K562 (cell line): Measurements from ENCODE around the gene KMT2C. TPM values are rescaled to one million over a fixed set of nuclear protein-coding genes. Genes with fewer than 3 reads are reported as not detected.

ENCODE experiments used
- CBFA2T2 ChIP-seq: fragments of 450-650 bp; conservative IDR thresholded peaks from 2 replicates; pipeline ENCODE4 v1.6.1; 2017; ENCODE audit warnings: mild to moderate bottlenecking
- ESRRA ChIP-seq: fragments of 450-650 bp; IDR thresholded peaks from 2 replicates; pipeline ENCODE4 v1.6.1; 2014; ENCODE audit warnings: low read depth, mild to moderate bottlenecking, moderate library complexity, borderline replicate concordance
- GATAD2A ChIP-seq: fragments of 450-650 bp; IDR thresholded peaks from 2 replicates; pipeline ENCODE4 v1.6.1; 2017
- KLF16 ChIP-seq: IDR thresholded peaks from 2 replicates; pipeline ENCODE4 v1.6.1; 2016; ENCODE audit warnings: antibody characterized with exemption
- POLR2AphosphoS2 ChIP-seq: IDR thresholded peaks from 2 replicates; pipeline ENCODE4 v1.6.1; 2012; ENCODE audit warnings: low read length, improper control_type of control experiment
- RNF2 ChIP-seq: sonication (generic); IDR thresholded peaks from 2 replicates; pipeline ENCODE4 v1.6.1; 2016
- ZFPM2 ChIP-seq: fragments of 250-450 bp; sonication (Bioruptor Pico); IDR thresholded peaks from 2 replicates; pipeline ENCODE4 v1.5.1; 2022; ENCODE audit warnings: mild to moderate bottlenecking
- ZNF184 ChIP-seq: sonication (generic); formaldehyde crosslinking; IDR thresholded peaks from 2 replicates; pipeline ENCODE4 v1.5.0; 2020; ENCODE audit warnings: missing genetic modification reagents
- ZNF24 ChIP-seq: fragments of 450-650 bp; IDR thresholded peaks from 2 replicates; pipeline ENCODE4 v1.6.1; 2016
- ZNF589 ChIP-seq: fragments of 200-800 bp; sonication (Bioruptor generic); IDR thresholded peaks from 2 replicates; pipeline ENCODE4 v1.6.1; 2016; ENCODE audit warnings: low read depth, missing genetic modification characterization, missing compliant biosample characterization
- ZNF639 ChIP-seq, 2 experiments: fragments of 200-800 bp in 1 of 2; sonication (Bioruptor generic) in 1 of 2; sonication (generic) in 1 of 2; formaldehyde crosslinking in 1 of 2; IDR thresholded peaks in 1 of 2; conservative IDR thresholded peaks in 1 of 2; 2 replicates each; pipeline versions ENCODE4 v1.5.0 to v1.6.1; 2016 to 2020; ENCODE audit warnings: missing compliant biosample characterization in 1 of 2, missing genetic modification characterization in 1 of 2, missing genetic modification reagents in 1 of 2
- ZNF644 ChIP-seq: fragments of 200-800 bp; sonication (Bioruptor generic); IDR thresholded peaks from 2 replicates; pipeline ENCODE4 v1.6.1; 2016; ENCODE audit warnings: low read depth, missing genetic modification characterization, missing compliant biosample characterization
- ZNF76 ChIP-seq: fragments of 250-450 bp; sonication (Bioruptor Pico); IDR thresholded peaks from 2 replicates; pipeline ENCODE4 v1.4.0; 2020; ENCODE audit warnings: mild to moderate bottlenecking, moderate library complexity, borderline replicate concordance
- polyA plus RNA-seq, 8 experiments: library from polyadenylated mRNA; depleted of rRNA in 4 of 8; stranded (reverse) in 5 of 8; unstranded in 3 of 8; fragments of >200 nt; fragmentation: Nextera tagmentation in 2 of 8; fragmentation: Illumina TruSeq in 1 of 8; extraction: Ambion mirVana in 2 of 8; extraction: Trizol in 1 of 8; gene quantifications; 2 replicates each; pipeline versions ENCODE4 v1.2.1 to v1.2.3, GENCODE V29; 2011 to 2014; ENCODE audit warnings: inconsistent platforms in 1 of 8, missing spikeins in 1 of 8
- total RNA-seq, 7 experiments: library from RNA; depleted of rRNA in 6 of 7; stranded (reverse); fragments of >200 nt in 6 of 7; fragmentation: Illumina TruSeq in 2 of 7; extraction: Trizol in 2 of 7; gene quantifications; 2 replicates each; pipeline versions ENCODE4 v1.2.1 to v1.2.3, GENCODE V29; 2011 to 2021; ENCODE audit warnings: low replicate concordance in 1 of 7
- TF ChIP-seq, protein P1 (sequence below): fragments of 450-650 bp; IDR thresholded peaks from 2 replicates; pipeline ENCODE4 v1.6.1; 2018; ENCODE audit not compliant: partially characterized antibody
- TF ChIP-seq, protein P2 (sequence below), 2 experiments: IDR thresholded peaks; 2 replicates each; pipeline ENCODE4 v1.6.1; 2011; ENCODE audit warnings: borderline replicate concordance in 1 of 2, control low read depth in 1 of 2, low read depth in 1 of 2, low read length in 1 of 2, mild to moderate bottlenecking in 1 of 2, mixed read lengths in 1 of 2, moderate library complexity in 1 of 2; ENCODE audit not compliant: insufficient read depth in 1 of 2, insufficient read length in 1 of 2, poor library complexity in 1 of 2, severe bottlenecking in 1 of 2; ENCODE audit errors: extremely low read depth in 1 of 2
- TF ChIP-seq, protein P3 (sequence below): fragments of 250-450 bp; sonication (Bioruptor Pico); IDR thresholded peaks from 2 replicates; pipeline ENCODE4 v1.4.0; 2020; ENCODE audit warnings: mild to moderate bottlenecking, moderate library complexity, borderline replicate concordance
- TF ChIP-seq, protein P4 (sequence below): sonication (generic); formaldehyde crosslinking; IDR thresholded peaks from 2 replicates; pipeline ENCODE4 v1.8.0; 2023; ENCODE audit warnings: mild to moderate bottlenecking, missing genetic modification reagents

Gene KMT2C
- total and polyA plus RNA-seq, 9 of the 15 experiments (the other 6 are each of a cell fraction or from before 2014, with no cell fraction given), result 4.9 to 67.8 (median 27.1) TPM

DNA sequence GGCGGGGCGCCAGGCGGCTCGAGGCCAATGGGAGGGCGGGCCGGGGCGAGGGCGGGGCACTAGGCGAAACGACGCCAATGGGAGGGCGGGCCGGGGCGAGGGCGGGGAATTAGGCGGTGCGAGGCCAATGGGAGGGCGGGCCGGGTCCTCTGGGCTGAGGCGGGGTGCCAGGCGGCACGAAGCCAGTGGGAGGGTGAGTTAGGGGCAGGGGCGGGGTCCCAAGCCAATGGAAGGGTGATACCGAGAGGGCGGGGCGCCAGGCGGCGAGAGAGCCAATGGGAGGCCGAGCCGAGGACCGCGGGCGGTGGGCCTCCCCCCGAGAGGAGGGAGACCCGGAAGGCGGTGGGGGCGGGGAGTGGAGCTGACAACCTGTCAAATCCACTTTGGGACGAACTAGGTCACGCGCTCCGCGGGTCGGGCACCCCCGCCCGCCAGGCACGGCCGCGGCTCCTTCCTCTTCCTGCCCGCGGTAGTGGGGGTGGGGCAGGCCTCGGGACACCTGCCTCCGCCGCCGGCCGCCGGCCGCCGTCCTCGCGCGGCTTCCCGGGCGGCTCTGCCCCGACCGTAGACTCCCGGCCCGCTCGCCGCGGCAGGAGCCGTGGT, 28.0 kb upstream of the KMT2C start (continued):
- TF ChIP-seq, protein P1, sequence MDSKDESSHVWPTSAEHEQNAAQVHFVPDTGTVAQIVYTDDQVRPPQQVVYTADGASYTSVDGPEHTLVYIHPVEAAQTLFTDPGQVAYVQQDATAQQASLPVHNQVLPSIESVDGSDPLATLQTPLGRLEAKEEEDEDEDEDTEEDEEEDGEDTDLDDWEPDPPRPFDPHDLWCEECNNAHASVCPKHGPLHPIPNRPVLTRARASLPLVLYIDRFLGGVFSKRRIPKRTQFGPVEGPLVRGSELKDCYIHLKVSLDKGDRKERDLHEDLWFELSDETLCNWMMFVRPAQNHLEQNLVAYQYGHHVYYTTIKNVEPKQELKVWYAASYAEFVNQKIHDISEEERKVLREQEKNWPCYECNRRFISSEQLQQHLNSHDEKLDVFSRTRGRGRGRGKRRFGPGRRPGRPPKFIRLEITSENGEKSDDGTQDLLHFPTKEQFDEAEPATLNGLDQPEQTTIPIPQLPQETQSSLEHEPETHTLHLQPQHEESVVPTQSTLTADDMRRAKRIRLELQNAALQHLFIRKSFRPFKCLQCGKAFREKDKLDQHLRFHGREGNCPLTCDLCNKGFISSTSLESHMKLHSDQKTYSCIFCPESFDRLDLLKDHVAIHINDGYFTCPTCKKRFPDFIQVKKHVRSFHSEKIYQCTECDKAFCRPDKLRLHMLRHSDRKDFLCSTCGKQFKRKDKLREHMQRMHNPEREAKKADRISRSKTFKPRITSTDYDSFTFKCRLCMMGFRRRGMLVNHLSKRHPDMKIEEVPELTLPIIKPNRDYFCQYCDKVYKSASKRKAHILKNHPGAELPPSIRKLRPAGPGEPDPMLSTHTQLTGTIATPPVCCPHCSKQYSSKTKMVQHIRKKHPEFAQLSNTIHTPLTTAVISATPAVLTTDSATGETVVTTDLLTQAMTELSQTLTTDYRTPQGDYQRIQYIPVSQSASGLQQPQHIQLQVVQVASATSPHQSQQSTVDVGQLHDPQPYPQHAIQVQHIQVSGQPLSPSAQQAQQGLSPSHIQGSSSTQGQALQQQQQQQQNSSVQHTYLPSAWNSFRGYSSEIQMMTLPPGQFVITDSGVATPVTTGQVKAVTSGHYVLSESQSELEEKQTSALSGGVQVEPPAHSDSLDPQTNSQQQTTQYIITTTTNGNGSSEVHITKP, result peak; percentile 53
- TF ChIP-seq ESRRA, result peak; percentile 79; the same call in 1 of the 2 replicates
- peak; percentile 89 for TF ChIP-seq RNF2
- TF ChIP-seq ZNF644 (tag), result no peak
- TF ChIP-seq KLF16, result 0 out of 2 replicates have a peak, but pooled peaks have one; percentile 3
- TF ChIP-seq, protein P2, sequence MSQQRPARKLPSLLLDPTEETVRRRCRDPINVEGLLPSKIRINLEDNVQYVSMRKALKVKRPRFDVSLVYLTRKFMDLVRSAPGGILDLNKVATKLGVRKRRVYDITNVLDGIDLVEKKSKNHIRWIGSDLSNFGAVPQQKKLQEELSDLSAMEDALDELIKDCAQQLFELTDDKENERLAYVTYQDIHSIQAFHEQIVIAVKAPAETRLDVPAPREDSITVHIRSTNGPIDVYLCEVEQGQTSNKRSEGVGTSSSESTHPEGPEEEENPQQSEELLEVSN (IDR thresholded peaks at IDR 0.05; ENCODE audit: borderline replicate concordance in 1 of 2, extremely low read depth in 1 of 2, insufficient read depth in 1 of 2, insufficient read length in 1 of 2, low read depth in 1 of 2, low read length in 1 of 2, poor library complexity in 1 of 2, severe bottlenecking in 1 of 2), result peak; percentile 54 to 56
- no peak for TF ChIP-seq POLR2AphosphoS2
- TF ChIP-seq ZNF24, result peak; percentile 55; the same call in 1 of the 2 replicates
- TF ChIP-seq, protein P3, sequence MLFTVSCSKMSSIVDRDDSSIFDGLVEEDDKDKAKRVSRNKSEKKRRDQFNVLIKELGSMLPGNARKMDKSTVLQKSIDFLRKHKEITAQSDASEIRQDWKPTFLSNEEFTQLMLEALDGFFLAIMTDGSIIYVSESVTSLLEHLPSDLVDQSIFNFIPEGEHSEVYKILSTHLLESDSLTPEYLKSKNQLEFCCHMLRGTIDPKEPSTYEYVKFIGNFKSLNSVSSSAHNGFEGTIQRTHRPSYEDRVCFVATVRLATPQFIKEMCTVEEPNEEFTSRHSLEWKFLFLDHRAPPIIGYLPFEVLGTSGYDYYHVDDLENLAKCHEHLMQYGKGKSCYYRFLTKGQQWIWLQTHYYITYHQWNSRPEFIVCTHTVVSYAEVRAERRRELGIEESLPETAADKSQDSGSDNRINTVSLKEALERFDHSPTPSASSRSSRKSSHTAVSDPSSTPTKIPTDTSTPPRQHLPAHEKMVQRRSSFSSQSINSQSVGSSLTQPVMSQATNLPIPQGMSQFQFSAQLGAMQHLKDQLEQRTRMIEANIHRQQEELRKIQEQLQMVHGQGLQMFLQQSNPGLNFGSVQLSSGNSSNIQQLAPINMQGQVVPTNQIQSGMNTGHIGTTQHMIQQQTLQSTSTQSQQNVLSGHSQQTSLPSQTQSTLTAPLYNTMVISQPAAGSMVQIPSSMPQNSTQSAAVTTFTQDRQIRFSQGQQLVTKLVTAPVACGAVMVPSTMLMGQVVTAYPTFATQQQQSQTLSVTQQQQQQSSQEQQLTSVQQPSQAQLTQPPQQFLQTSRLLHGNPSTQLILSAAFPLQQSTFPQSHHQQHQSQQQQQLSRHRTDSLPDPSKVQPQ (CRISPR knock-in tag), result 0 out of 2 replicates have a peak, but pooled peaks have one; percentile 11
- TF ChIP-seq ZNF639 (CRISPR knock-in tag; conservative IDR thresholded peaks at IDR 0.05 in 1 of 2, IDR thresholded peaks at IDR 0.05 in 1 of 2), result peak in 1 of 2 experiments; percentile 99; a peak in 2 of 4 replicates
- no peak for TF ChIP-seq CBFA2T2
- TF ChIP-seq ZNF184, result no peak
- peak; percentile 94; the same call in 1 of the 2 replicates for TF ChIP-seq ZFPM2
- TF ChIP-seq ZNF76 (CRISPR knock-in tag), result peak; percentile 90; the same call in 1 of the 2 replicates
- no peak for TF ChIP-seq GATAD2A
- 0 out of 2 replicates have a peak, but pooled peaks have one; percentile 79 for TF ChIP-seq ZNF589 (CRISPR knock-in tag)
- TF ChIP-seq, protein P4, sequence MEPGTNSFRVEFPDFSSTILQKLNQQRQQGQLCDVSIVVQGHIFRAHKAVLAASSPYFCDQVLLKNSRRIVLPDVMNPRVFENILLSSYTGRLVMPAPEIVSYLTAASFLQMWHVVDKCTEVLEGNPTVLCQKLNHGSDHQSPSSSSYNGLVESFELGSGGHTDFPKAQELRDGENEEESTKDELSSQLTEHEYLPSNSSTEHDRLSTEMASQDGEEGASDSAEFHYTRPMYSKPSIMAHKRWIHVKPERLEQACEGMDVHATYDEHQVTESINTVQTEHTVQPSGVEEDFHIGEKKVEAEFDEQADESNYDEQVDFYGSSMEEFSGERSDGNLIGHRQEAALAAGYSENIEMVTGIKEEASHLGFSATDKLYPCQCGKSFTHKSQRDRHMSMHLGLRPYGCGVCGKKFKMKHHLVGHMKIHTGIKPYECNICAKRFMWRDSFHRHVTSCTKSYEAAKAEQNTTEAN (CRISPR knock-in tag), result no peak
